Measurements from ENCODE around the gene VAV2. TPM values are rescaled to one million over a fixed set of nuclear protein-coding genes. Genes with fewer than 3 reads are reported as not detected.

VAV2 gene
- polyA plus RNA-seq, 1 experiment = 9.0 TPM

- ChIA-PET CTCF (interaction anchor here (1.2 kb wide), 1 partner anchor 50 kb away, joined by 3 read pairs; no protein-coding TSS in a partner anchor), POLR2A (interaction anchor here (0.9 kb wide), 1 partner anchor 85 kb away, joined by 4 read pairs; no protein-coding TSS in a partner anchor)
- H3K9me3 ChIP-seq (ENCODE audit: control insufficient read depth, insufficient read depth, low read length) = no peaks in the 10 kb centered on the region; the same call in 1 of the 2 replicates
- DNase-seq (ENCODE audit: low read depth, low spot score) = no peak
- H3K27me3 ChIP-seq (ENCODE audit: control insufficient read depth, insufficient read depth, low read length) = no peaks in the 10 kb centered on the region
- no peak for TF ChIP-seq CTCF (IDR thresholded peaks at IDR 0.05; ENCODE audit: low read depth, low read length)
- H3K27ac ChIP-seq (ENCODE audit: low read depth, low read length) = no peak overlapping the region
- H3K4me3 ChIP-seq (ENCODE audit: low read depth, low read length) = no peak overlapping the region
These were observed 47.4 kb downstream of the VAV2 start for GRCh38 chr9:133944746-133945135.

GRCh38 chr9:133943781-133944745 is 48.1 kb downstream of the VAV2 start:
- CTCF ChIA-PET = interaction anchor here (1.2 kb wide), 1 partner anchor 51 kb away, joined by 3 read pairs; no protein-coding TSS in a partner anchor

GRCh38 chr9:133943036-133943780 is 48.9 kb downstream of the VAV2 start:
- CTCF ChIA-PET = no interaction called here
- H3K27ac ChIP-seq (ENCODE audit: low read depth, low read length) = no peak overlapping the region

More at GRCh38 chr9:133943781-133944745, 48.1 kb downstream of the VAV2 start:
- no peak overlapping the region for H3K4me3 ChIP-seq (ENCODE audit: low read depth, low read length)
- POLR2A ChIA-PET = no interaction called here
- no peaks in the 10 kb centered on the region; the same call in 1 of the 2 replicates for H3K9me3 ChIP-seq (ENCODE audit: control insufficient read depth, insufficient read depth, low read length)
- no peak overlapping the region for H3K27ac ChIP-seq (ENCODE audit: low read depth, low read length)
- no peak for TF ChIP-seq CTCF (IDR thresholded peaks at IDR 0.05; ENCODE audit: low read depth, low read length)
- no peaks in the 10 kb centered on the region for H3K27me3 ChIP-seq (ENCODE audit: control insufficient read depth, insufficient read depth, low read length)
- no peak for DNase-seq (ENCODE audit: low read depth, low spot score)

DNA sequence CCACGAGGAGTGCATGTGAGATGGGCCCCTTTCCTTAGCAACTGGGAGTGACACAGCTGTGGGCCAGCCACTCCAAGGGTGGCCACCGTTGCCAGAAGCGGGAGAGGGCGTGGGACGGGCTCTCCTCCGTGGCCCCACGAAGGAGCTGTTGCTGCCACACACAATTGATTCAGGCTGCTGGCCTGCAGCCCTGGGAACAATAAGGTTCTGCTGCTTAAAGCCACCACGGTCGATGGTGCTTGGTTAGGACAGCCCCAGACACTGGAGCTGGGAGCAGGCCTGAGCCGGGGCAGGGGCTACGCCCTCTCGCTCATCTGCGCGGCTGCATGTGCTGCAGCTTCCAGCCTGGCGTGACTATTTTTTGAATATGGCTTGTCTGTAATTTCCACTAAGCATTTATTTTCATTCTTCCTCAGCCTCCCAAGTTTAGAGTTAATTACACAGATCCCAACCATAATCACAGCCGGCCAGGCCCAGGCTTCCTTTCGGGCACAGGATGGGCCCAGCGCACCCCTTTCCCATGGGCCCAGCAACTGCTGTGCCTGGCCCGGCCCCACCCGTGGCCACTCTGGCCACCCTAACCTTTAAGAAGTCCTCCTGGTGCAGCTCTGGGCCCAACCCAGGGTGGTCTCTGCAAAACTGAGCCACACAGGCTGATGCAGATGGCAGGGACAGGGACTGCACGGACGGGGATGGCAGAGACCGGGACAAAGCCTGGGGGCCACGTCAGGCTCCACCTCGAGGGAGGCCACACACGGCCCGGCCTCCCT is 49.7 kb downstream of the VAV2 start:
- Histone ChIP-seq H3K4me3 (ENCODE audit: low read depth, low read length) (no peak overlapping the region), H3K27ac (ENCODE audit: low read depth, low read length) (no peak overlapping the region), H3K9me3 (ENCODE audit: control insufficient read depth, insufficient read depth, low read length) (no peaks in the 10 kb centered on the region; the same call in 1 of the 2 replicates), H3K27me3 (ENCODE audit: control insufficient read depth, insufficient read depth, low read length) (no peaks in the 10 kb centered on the region)
- DNase-seq (ENCODE audit: low read depth, low spot score) = no peak
- CTCF ChIA-PET = no interaction called here
- POLR2A ChIA-PET = no interaction called here
- TF ChIP-seq CTCF (IDR thresholded peaks at IDR 0.05; ENCODE audit: low read depth, low read length) = no peak

More at GRCh38 chr9:133943036-133943780, 48.9 kb downstream of the VAV2 start:
- Histone ChIP-seq H3K9me3 (ENCODE audit: control insufficient read depth, insufficient read depth, low read length) (no peaks in the 10 kb centered on the region; the same call in 1 of the 2 replicates), H3K4me3 (ENCODE audit: low read depth, low read length) (no peak overlapping the region), H3K27me3 (ENCODE audit: control insufficient read depth, insufficient read depth, low read length) (no peaks in the 10 kb centered on the region)
- POLR2A ChIA-PET = no interaction called here
- no peak for DNase-seq (ENCODE audit: low read depth, low spot score)
- no peak for TF ChIP-seq CTCF (IDR thresholded peaks at IDR 0.05; ENCODE audit: low read depth, low read length)
